PFSK-1 (cell line): Measurements from ENCODE around the gene CCDC12.

Experiments used
- FOXP2 ChIP-seq: optimal IDR thresholded peaks from 2 replicates; pipeline ENCODE3; 2011; ENCODE audit warnings: borderline replicate concordance, control low read depth, inconsistent platforms; ENCODE audit not compliant: insufficient read depth; ENCODE audit errors: extremely low read length, extremely low read depth
- POLR2AphosphoS5 ChIP-seq: IDR thresholded peaks from 2 replicates; pipeline ENCODE4 v1.6.1; 2012; ENCODE audit warnings: low read depth, mild to moderate bottlenecking, control low read depth, low read length, moderate library complexity
- SIN3A ChIP-seq: IDR thresholded peaks from 2 replicates; pipeline ENCODE4 v1.6.1; 2012; ENCODE audit warnings: mild to moderate bottlenecking, low read length, moderate library complexity, borderline replicate concordance; ENCODE audit not compliant: insufficient read depth
- TAF1 ChIP-seq: IDR thresholded peaks from 2 replicates; pipeline ENCODE4 v1.6.1; 2012; ENCODE audit warnings: low read length, control low read depth, borderline replicate concordance; ENCODE audit not compliant: insufficient read depth
- TF ChIP-seq, protein P1 (sequence below), 2 experiments: IDR thresholded peaks; 2 replicates each; pipeline versions ENCODE4 v1.6.1 to v1.8.0; 2011 to 2012; ENCODE audit warnings: low read depth in 2 of 2, low read length in 2 of 2, control low read depth in 1 of 2, inconsistent platforms in 1 of 2, mild to moderate bottlenecking in 1 of 2, moderate library complexity in 1 of 2; ENCODE audit not compliant: insufficient read depth in 1 of 2

DNA sequence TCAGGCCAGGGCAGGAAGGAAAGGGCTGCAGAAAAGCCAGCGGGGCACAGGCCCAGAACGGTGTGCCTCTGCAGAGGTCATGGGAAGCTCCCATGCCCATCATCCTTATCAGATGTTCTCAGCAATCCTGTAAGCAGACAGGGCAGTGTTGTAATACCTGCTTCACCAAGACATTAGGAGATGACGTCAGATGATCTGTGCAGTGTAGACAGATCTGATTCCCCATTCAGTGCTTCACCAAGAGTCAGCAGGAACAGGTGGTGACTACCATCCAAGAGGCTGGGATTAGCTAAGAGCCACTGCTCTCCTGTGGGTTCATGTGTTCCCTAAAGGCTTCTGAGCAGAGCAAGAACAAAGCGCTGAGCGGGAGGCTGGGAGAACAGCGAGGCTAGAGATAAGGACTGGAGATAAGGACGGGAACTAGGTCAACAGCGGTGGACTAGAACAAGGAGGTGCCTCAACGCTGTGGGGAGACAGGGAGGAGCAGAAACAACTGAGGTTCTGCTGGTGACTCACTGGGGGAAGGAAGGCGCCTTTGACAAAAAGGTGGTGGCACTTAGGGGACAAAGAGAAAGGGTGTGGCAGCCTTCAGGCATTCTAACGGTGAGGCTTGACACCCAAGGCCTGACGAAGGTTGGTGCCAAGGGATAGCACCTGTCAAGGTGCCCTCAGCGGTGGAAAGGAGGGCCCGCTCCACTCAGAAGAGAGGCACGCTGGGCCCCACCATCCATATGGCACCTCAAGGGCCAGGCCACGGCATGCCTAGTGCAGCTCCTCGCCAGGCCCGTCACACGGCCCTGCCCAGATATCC is 28.4 kb downstream of the CCDC12 start:
- no peak for TF ChIP-seq FOXP2
- TF ChIP-seq POLR2AphosphoS5, result no peak
- no peak for TF ChIP-seq TAF1
- TF ChIP-seq, protein P1, sequence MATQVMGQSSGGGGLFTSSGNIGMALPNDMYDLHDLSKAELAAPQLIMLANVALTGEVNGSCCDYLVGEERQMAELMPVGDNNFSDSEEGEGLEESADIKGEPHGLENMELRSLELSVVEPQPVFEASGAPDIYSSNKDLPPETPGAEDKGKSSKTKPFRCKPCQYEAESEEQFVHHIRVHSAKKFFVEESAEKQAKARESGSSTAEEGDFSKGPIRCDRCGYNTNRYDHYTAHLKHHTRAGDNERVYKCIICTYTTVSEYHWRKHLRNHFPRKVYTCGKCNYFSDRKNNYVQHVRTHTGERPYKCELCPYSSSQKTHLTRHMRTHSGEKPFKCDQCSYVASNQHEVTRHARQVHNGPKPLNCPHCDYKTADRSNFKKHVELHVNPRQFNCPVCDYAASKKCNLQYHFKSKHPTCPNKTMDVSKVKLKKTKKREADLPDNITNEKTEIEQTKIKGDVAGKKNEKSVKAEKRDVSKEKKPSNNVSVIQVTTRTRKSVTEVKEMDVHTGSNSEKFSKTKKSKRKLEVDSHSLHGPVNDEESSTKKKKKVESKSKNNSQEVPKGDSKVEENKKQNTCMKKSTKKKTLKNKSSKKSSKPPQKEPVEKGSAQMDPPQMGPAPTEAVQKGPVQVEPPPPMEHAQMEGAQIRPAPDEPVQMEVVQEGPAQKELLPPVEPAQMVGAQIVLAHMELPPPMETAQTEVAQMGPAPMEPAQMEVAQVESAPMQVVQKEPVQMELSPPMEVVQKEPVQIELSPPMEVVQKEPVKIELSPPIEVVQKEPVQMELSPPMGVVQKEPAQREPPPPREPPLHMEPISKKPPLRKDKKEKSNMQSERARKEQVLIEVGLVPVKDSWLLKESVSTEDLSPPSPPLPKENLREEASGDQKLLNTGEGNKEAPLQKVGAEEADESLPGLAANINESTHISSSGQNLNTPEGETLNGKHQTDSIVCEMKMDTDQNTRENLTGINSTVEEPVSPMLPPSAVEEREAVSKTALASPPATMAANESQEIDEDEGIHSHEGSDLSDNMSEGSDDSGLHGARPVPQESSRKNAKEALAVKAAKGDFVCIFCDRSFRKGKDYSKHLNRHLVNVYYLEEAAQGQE (IDR thresholded peaks at IDR 0.05; ENCODE audit: insufficient read depth in 1 of 2, low read depth in 2 of 2, low read length in 2 of 2), result no peak
- no peak for TF ChIP-seq SIN3A
